K562 (cell line): ENCODE measurements around the gene EIF4E1B. TPM values are rescaled to one million over a fixed set of nuclear protein-coding genes. Genes with fewer than 3 reads are reported as not detected.

Source experiments
- ATAC-seq: fragments of 200-7000 bp; cut with Tn5 transposase; 3 replicates; pipeline ENCODE4 v1.9.1; 2020; ENCODE audit warnings: moderate library complexity
- BruUV-seq: library from RNA; stranded (reverse); fragments of 400-500 nt; replicated peaks from 2 replicates; lab custom pipeline; 2021; lab: Mats Ljungman, UMichigan
- CTCF ChIA-PET: fragments of 300-600 bp; formaldehyde crosslinking; extraction: SDS; loops from one replicate; lab custom pipeline; 2021; ENCODE audit warnings: low intra/inter-chr PET ratio; lab: Yijun Ruan, JAX
- POLR2A ChIA-PET: fragments of 300-600, 350-650 bp; sonication (Branson Sonifier 250); formaldehyde crosslinking; extraction: SDS; loops from one replicate; lab custom pipeline; 2021; ENCODE audit warnings: antibody characterized with exemption, inconsistent platforms; lab: Yijun Ruan, JAX
- DNase-seq, 4 experiments: peaks; one replicate each; pipeline versions ENCODE4 v3.0.0 to v3.0.0-alpha.2; 2011 to 2018; ENCODE audit warnings: low spot score in 3 of 4, mixed read lengths in 3 of 4; ENCODE audit errors: extremely low read depth in 1 of 4
- FAIRE-seq: peaks from 2 replicates; lab custom pipeline; 2011; peaks lifted over from hg19 to GRCh38; lab: Jason Lieb, UNC
- H2AFZ ChIP-seq: 2 replicates; pipeline ENCODE4 v1.6.0; 2011; ENCODE audit warnings: low read depth, low read length, control low read depth, inconsistent platforms
- H3K27ac ChIP-seq: fragments of 200-600 bp; 3 replicates; pipeline ENCODE4 v1.8.0; 2011; ENCODE audit warnings: low read depth, mild to moderate bottlenecking, control low read depth, inconsistent platforms, low read length, moderate library complexity, mixed read lengths; ENCODE audit errors: extremely low read depth
- H3K27me3 ChIP-seq, 2 experiments: fragments of 300-600 bp in 1 of 2; 2 replicates in 1 of 2; 3 replicates in 1 of 2; pipeline versions ENCODE4 v1.6.0 to v1.8.0; 2011; ENCODE audit warnings: inconsistent platforms in 2 of 2, low read length in 2 of 2, mild to moderate bottlenecking in 1 of 2, mixed read lengths in 1 of 2, moderate library complexity in 1 of 2; ENCODE audit not compliant: control insufficient read depth in 2 of 2, insufficient read depth in 2 of 2
- H3K36me3 ChIP-seq: fragments of 300-600 bp; 3 replicates; pipeline ENCODE4 v1.8.0; 2011; ENCODE audit warnings: mild to moderate bottlenecking, low read length, inconsistent platforms; ENCODE audit not compliant: control insufficient read depth, insufficient read depth
- H3K4me1 ChIP-seq, 2 experiments: fragments of 200-600 bp in 1 of 2; replicated peaks in 1 of 2; 2 replicates in 1 of 2; 3 replicates in 1 of 2; pipeline versions ENCODE4 v1.5.1 to v1.8.0; 2011; ENCODE audit warnings: inconsistent platforms in 2 of 2, low read length in 2 of 2, mild to moderate bottlenecking in 1 of 2, mixed read lengths in 1 of 2, moderate library complexity in 1 of 2; ENCODE audit not compliant: control insufficient read depth in 2 of 2, insufficient read depth in 2 of 2
- H3K4me2 ChIP-seq: 2 replicates; pipeline ENCODE4 v1.6.1; 2011; ENCODE audit warnings: low read length, control low read depth, inconsistent platforms, mixed read lengths; ENCODE audit not compliant: insufficient read depth
- H3K4me3 ChIP-seq: fragments of 200-600 bp; sonication (generic), shearing (Covaris generic); 2 replicates; pipeline ENCODE4 v1.5.1; 2016; ENCODE audit warnings: control low read depth, inconsistent platforms
- H3K79me2 ChIP-seq: fragments of 200-600 bp; 3 replicates; pipeline ENCODE4 v1.8.0; 2011; ENCODE audit warnings: low read length, inconsistent platforms; ENCODE audit not compliant: control insufficient read depth, insufficient read depth
- H3K9ac ChIP-seq, 2 experiments: 2 replicates each; pipeline versions ENCODE4 v1.6.0 to v1.6.1; 2011; ENCODE audit warnings: low read depth in 2 of 2, low read length in 2 of 2, control low read depth in 1 of 2, inconsistent platforms in 1 of 2, mild to moderate bottlenecking in 1 of 2, mixed read lengths in 1 of 2; ENCODE audit not compliant: insufficient read depth in 1 of 2
- H3K9me1 ChIP-seq: one replicate; pipeline ENCODE4 v1.6.0; 2011; ENCODE audit warnings: inconsistent platforms, mild to moderate bottlenecking, low read length, moderate library complexity; ENCODE audit not compliant: control insufficient read depth, insufficient read depth
- H3K9me3 ChIP-seq: replicated peaks from 2 replicates; pipeline ENCODE4 v1.5.1; 2011; ENCODE audit warnings: low read depth, low read length, inconsistent platforms; ENCODE audit not compliant: control insufficient read depth, insufficient read depth
- H4K20me1 ChIP-seq: replicated peaks from 2 replicates; pipeline ENCODE4 v1.6.1; 2011; ENCODE audit warnings: low read length, inconsistent platforms, mixed read lengths; ENCODE audit not compliant: control insufficient read depth, insufficient read depth
- CHD2 ChIP-seq: IDR thresholded peaks from 2 replicates; pipeline ENCODE4 v1.6.1; 2011; ENCODE audit warnings: low read depth, low read length
- E2F3 ChIP-seq: fragments of 250-450 bp; sonication (Bioruptor Pico); IDR thresholded peaks from 2 replicates; pipeline ENCODE4 v1.4.0; 2020; ENCODE audit warnings: mild to moderate bottlenecking
- E2F6 ChIP-seq, 2 experiments: IDR thresholded peaks; 2 replicates each; pipeline ENCODE4 v1.6.1; 2011; ENCODE audit warnings: borderline replicate concordance in 1 of 2, control low read depth in 1 of 2, low read depth in 1 of 2, low read length in 1 of 2, mild to moderate bottlenecking in 1 of 2, mixed read lengths in 1 of 2, moderate library complexity in 1 of 2; ENCODE audit not compliant: insufficient read depth in 1 of 2, insufficient read length in 1 of 2, poor library complexity in 1 of 2, severe bottlenecking in 1 of 2; ENCODE audit errors: extremely low read depth in 1 of 2
- HDAC1 ChIP-seq, 2 experiments: fragments of 450-650 bp; IDR thresholded peaks; 2 replicates each; pipeline ENCODE4 v1.6.1; 2016 to 2017; ENCODE audit warnings: inconsistent platforms in 1 of 2, mild to moderate bottlenecking in 1 of 2, moderate library complexity in 1 of 2
- HINFP ChIP-seq: fragments of 450-650 bp; conservative IDR thresholded peaks from 2 replicates; pipeline ENCODE4 v1.6.1; 2016; ENCODE audit warnings: missing genetic modification characterization, low read depth, mild to moderate bottlenecking, control low read depth, missing compliant biosample characterization
- HMBOX1 ChIP-seq: sonication (generic); IDR thresholded peaks from 2 replicates; pipeline ENCODE4 v1.6.1; 2016
- KDM5B ChIP-seq: fragments of 200-600 bp; sonication (generic); IDR thresholded peaks from 2 replicates; pipeline ENCODE4 v1.6.1; 2012; ENCODE audit warnings: low read depth, mild to moderate bottlenecking, moderate library complexity, low read length, control low read depth, inconsistent platforms; ENCODE audit not compliant: insufficient replicate concordance
- L3MBTL2 ChIP-seq: fragments of 450-650 bp; IDR thresholded peaks from 2 replicates; pipeline ENCODE4 v1.6.1; 2016; ENCODE audit warnings: mild to moderate bottlenecking, moderate library complexity
- MBD2 ChIP-seq: sonication (generic); IDR thresholded peaks from 2 replicates; pipeline ENCODE4 v1.6.1; 2016; ENCODE audit warnings: low read depth, borderline replicate concordance
- NRF1 ChIP-seq, 2 experiments: fragments of 450-650 bp; IDR thresholded peaks in 1 of 2; conservative IDR thresholded peaks in 1 of 2; 2 replicates each; pipeline ENCODE4 v1.6.1; 2014; ENCODE audit warnings: mild to moderate bottlenecking in 2 of 2
- PURB ChIP-seq: sonication (generic); formaldehyde crosslinking; IDR thresholded peaks from 2 replicates; pipeline ENCODE4 v1.9.0; 2021; ENCODE audit warnings: low read depth, mild to moderate bottlenecking, missing genetic modification reagents
- SP2 ChIP-seq: IDR thresholded peaks from 2 replicates; pipeline ENCODE4 v1.6.1; 2011; ENCODE audit warnings: mild to moderate bottlenecking, low read depth, low read length, moderate library complexity; ENCODE audit not compliant: poor library complexity, severe bottlenecking; ENCODE audit errors: extremely low read depth
- SREBF2 ChIP-seq: sonication (generic); formaldehyde crosslinking; IDR thresholded peaks from 2 replicates; pipeline ENCODE4 v1.4.0; 2020; ENCODE audit warnings: mild to moderate bottlenecking, missing genetic modification reagents
- TEAD1 ChIP-seq, 2 experiments: fragments of 450-650 bp in 1 of 2; sonication (generic) in 1 of 2; formaldehyde crosslinking; IDR thresholded peaks; 2 replicates each; pipeline versions ENCODE4 v1.4.0 to v1.8.0; 2020 to 2022; ENCODE audit warnings: mild to moderate bottlenecking in 2 of 2, missing genetic modification reagents in 1 of 2
- ZKSCAN8 ChIP-seq: fragments of 200-800 bp; sonication (Bioruptor generic); IDR thresholded peaks from 2 replicates; pipeline ENCODE4 v1.6.1; 2016; ENCODE audit warnings: missing genetic modification characterization, missing compliant biosample characterization
- ZNF511 ChIP-seq: sonication (generic); formaldehyde crosslinking; IDR thresholded peaks from 2 replicates; pipeline ENCODE4 v1.8.0; 2022; ENCODE audit warnings: mild to moderate bottlenecking, missing genetic modification reagents
- WGBS: fragments of 100-300 bp; shearing (Covaris generic); methylation state at CpG from one replicate; pipeline ENCODE4 v1.1.6; 2016; ENCODE audit warnings: low coverage, mixed read lengths; ENCODE audit not compliant: insufficient coverage; ENCODE audit errors: missing lambda C conversion rate; 5-methylcytosine and 5-hydroxymethylcytosine counted together
- in situ Hi-C: fragments of 300-500 bp; cut with MboI; formaldehyde crosslinking; loops from 4 replicates; pipeline ENCODE4 v1.15.0; 2018; ENCODE audit warnings: inconsistent platforms, mixed read lengths
- intact Hi-C: fragments of 100-400 bp; cut with micrococcal nuclease; formaldehyde crosslinking; loops from 2 replicates; pipeline ENCODE4 v1.14.2; 2022
- polyA plus RNA-seq, 8 experiments: library from polyadenylated mRNA; depleted of rRNA in 4 of 8; stranded (reverse) in 5 of 8; unstranded in 3 of 8; fragments of >200 nt; fragmentation: Nextera tagmentation in 2 of 8; fragmentation: Illumina TruSeq in 1 of 8; extraction: Ambion mirVana in 2 of 8; extraction: Trizol in 1 of 8; gene quantifications; 2 replicates each; pipeline versions ENCODE4 v1.2.1 to v1.2.3, GENCODE V29; 2011 to 2014; ENCODE audit warnings: inconsistent platforms in 1 of 8, missing spikeins in 1 of 8
- total RNA-seq, 7 experiments: library from RNA; depleted of rRNA in 6 of 7; stranded (reverse); fragments of >200 nt in 6 of 7; fragmentation: Illumina TruSeq in 2 of 7; extraction: Trizol in 2 of 7; gene quantifications; 2 replicates each; pipeline versions ENCODE4 v1.2.1 to v1.2.3, GENCODE V29; 2011 to 2021; ENCODE audit warnings: low replicate concordance in 1 of 7

EIF4E1B gene
- total and polyA plus RNA-seq, 9 of the 15 experiments (the other 6 are each of a cell fraction or from before 2014, with no cell fraction given): not detected

- H4K20me1 ChIP-seq: peaks cover 3% of the 10 kb centered on the region; the same call in 1 of the 2 replicates
- H2AFZ ChIP-seq: peak overlapping the region; percentile 67
- H3K9ac ChIP-seq: peak overlapping the region in 1 of 2 experiments; percentile 71; a peak in 1 of 4 replicates
- H3K79me2 ChIP-seq: no peaks in the 10 kb centered on the region
- no TSS peak for BruUV-seq
- H3K9me3 ChIP-seq: no peaks in the 10 kb centered on the region
- POLR2A ChIA-PET: interaction anchor here (0.8 kb wide), 1 partner anchor 18 kb away, joined by 5 read pairs; no protein-coding TSS in a partner anchor
- H3K36me3 ChIP-seq: no peaks in the 10 kb centered on the region
- peaks cover 8 to 34% of the 10 kb centered on the region in 2 experiments for H3K4me1 ChIP-seq
- no peak for DNase-seq
- WGBS: 26% methylated on average over 31 of the region's 59 CpGs
- FAIRE-seq: no peak
- CTCF ChIA-PET: interaction anchor here (1.0 to 1.4 kb wide), 2 partner anchors 46 to 48 kb away, joined by 3 to 8 read pairs; no protein-coding TSS in a partner anchor
- peaks cover 19 to 56% of the 10 kb centered on the region in 2 experiments for H3K27me3 ChIP-seq
- peak overlapping the region; percentile 24 for H3K4me3 ChIP-seq
- no peaks in the 10 kb centered on the region for H3K9me1 ChIP-seq
- no peak overlapping the region for H3K27ac ChIP-seq
- no peak for ATAC-seq
- intact Hi-C loops: loop anchor here (1.0 to 5.0 kb wide), 2 partner anchors 45 to 202 kb away; partner anchors contain the start of gene CLTB
- in situ Hi-C loops: no loop called here
- H3K4me2 ChIP-seq: peak overlapping the region; percentile 29
- TF ChIP-seq E2F3 (no peak), KDM5B (no peak), ZNF511 (CRISPR knock-in tag) (peak; percentile 67; the same call in 1 of the 2 replicates), HMBOX1 (no peak), HINFP (no peak), CHD2 (no peak), MBD2 (no peak), NRF1 (conservative IDR thresholded peaks at IDR 0.05 in 1 of 2, IDR thresholded peaks at IDR 0.05 in 1 of 2) (peak; percentile 50; a peak in 2 of 4 replicates), SREBF2 (no peak), HDAC1 (IDR thresholded peaks at IDR 0.05) (0 out of 4 replicates have a peak, but pooled peaks of 1 of the 2 experiments have one; percentile 14), TEAD1 (CRISPR knock-in tag; IDR thresholded peaks at IDR 0.05) (peak in 1 of 2 experiments; percentile 75; a peak in 2 of 4 replicates), E2F6 (IDR thresholded peaks at IDR 0.05; ENCODE audit: borderline replicate concordance in 1 of 2, extremely low read depth in 1 of 2, insufficient read depth in 1 of 2, insufficient read length in 1 of 2, low read depth in 1 of 2, low read length in 1 of 2, poor library complexity in 1 of 2, severe bottlenecking in 1 of 2) (peak; percentile 17 to 87), ZKSCAN8 (CRISPR knock-in tag) (no peak), PURB (no peak), L3MBTL2 (peak; percentile 23; the same call in 1 of the 2 replicates), SP2 (no peak)
Observed at GRCh38 chr5:176619569-176620332, 10.7 kb upstream of the EIF4E1B start.
